ENCODE results near the gene QTRT2. TPM values are rescaled to one million over a fixed set of nuclear protein-coding genes. Genes with fewer than 3 reads are reported as not detected.

QTRT2 gene
- total RNA-seq, 1 donor from 2014 or later, result 22.5 TPM

DNA sequence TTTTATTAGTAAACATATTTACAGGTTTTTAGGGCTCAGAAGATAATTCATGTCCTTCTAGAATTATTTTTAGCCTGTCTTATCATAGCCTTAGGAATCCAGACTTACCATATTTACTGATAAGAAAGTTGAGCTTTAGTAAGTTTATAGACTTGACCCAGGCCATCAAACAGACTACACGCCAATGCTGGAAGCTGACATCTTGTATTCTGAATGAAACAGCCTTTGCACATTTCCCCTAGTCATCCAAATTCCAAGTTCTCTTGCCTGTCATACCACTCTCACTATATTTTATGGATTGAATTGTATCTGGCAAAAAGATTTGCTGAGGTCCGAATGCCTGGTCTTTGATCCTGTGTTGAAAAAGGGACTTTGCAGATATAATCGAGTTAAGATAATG lies 63.7 kb downstream of the QTRT2 start:
- intact Hi-C loops (cut with DNase I), result no loop called here
- ATAC-seq, result no peak

DNA sequence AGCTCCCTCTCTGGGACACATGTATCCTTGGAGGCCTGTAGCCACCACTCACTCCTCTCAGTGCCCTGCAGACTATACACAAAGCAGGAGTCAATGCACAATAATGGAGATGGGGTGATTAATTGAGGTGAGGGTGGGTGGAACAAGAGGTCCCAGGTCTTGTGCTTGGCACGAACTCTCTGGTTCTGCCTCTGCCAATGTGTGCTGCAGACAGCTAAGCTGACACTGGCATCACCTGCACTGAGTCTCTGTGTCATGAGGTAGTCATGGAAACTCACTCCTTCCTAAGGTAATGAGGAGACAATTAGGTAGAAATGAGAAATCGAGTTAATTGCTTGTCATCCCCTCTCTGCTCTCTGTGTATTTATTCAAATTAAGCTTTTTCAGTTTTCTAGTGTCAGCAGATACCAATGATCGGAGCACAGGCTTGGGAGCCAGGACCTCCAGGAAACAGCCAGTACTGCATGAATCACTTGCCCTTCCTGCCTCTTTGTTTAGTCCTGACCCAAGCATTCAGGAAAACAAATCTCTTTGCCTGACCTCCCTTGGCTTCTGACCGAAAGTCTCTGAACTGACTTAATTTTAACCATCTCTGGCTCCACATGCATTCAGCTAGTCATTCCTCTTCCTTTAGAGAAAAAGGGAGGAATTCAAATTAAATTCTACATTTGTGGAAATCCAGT lies 65.6 kb downstream of the QTRT2 start:
- TF ChIP-seq, protein P1, sequence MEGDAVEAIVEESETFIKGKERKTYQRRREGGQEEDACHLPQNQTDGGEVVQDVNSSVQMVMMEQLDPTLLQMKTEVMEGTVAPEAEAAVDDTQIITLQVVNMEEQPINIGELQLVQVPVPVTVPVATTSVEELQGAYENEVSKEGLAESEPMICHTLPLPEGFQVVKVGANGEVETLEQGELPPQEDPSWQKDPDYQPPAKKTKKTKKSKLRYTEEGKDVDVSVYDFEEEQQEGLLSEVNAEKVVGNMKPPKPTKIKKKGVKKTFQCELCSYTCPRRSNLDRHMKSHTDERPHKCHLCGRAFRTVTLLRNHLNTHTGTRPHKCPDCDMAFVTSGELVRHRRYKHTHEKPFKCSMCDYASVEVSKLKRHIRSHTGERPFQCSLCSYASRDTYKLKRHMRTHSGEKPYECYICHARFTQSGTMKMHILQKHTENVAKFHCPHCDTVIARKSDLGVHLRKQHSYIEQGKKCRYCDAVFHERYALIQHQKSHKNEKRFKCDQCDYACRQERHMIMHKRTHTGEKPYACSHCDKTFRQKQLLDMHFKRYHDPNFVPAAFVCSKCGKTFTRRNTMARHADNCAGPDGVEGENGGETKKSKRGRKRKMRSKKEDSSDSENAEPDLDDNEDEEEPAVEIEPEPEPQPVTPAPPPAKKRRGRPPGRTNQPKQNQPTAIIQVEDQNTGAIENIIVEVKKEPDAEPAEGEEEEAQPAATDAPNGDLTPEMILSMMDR (IDR thresholded peaks at IDR 0.05), result no peak
- DNase-seq, result no peak
- Histone ChIP-seq H3K4me1 (peaks cover 12% of the 10 kb centered on the region), H3K4me3 (no peak overlapping the region), H3K36me3 (no peaks in the 10 kb centered on the region), H3K27ac (peak overlapping the region; percentile 56), H3K27me3 (no peaks in the 10 kb centered on the region), H3K9me3 (no peaks in the 10 kb centered on the region)
- intact Hi-C loops (cut with DNase I), result no loop called here
- ATAC-seq, result peak; percentile 64

More for the DNA sequence above, 63.7 kb downstream of the QTRT2 start:
- no peak for DNase-seq
- H3K4me3 ChIP-seq, result no peak overlapping the region
- no peaks in the 10 kb centered on the region for H3K36me3 ChIP-seq
- H3K27me3 ChIP-seq, result no peaks in the 10 kb centered on the region
- no peak overlapping the region for H3K27ac ChIP-seq
- H3K4me1 ChIP-seq, result peaks cover 12% of the 10 kb centered on the region
- TF ChIP-seq, protein P1 (IDR thresholded peaks at IDR 0.05), result no peak
- no peaks in the 10 kb centered on the region for H3K9me3 ChIP-seq

DNA sequence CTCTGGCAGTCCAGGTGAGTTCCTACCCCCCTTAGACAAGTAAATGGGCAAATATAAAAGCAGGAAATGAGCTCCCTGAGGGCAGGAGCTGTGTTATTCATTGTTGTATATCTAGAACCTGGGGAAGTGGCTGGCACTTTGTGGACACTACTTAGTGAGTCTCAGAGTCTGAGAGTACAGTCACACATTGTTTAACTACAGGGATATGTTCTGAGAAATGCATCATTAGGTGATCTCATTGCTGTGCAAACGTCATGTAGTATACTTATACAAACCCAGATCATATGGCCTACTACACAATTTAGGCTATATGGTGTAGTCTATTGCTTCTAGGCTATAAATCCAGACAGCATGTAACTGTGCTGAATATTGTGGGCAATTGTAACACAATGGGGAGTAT lies 69.9 kb downstream of the QTRT2 start:
- no peaks in the 10 kb centered on the region for H3K36me3 ChIP-seq
- H3K4me3 ChIP-seq, result no peak overlapping the region
- no peak for DNase-seq
- TF ChIP-seq, protein P1 (IDR thresholded peaks at IDR 0.05), result no peak
- H3K9me3 ChIP-seq, result no peaks in the 10 kb centered on the region
- no peak for ATAC-seq
- H3K4me1 ChIP-seq, result peaks cover 12% of the 10 kb centered on the region
- no peak overlapping the region for H3K27ac ChIP-seq
- H3K27me3 ChIP-seq, result no peaks in the 10 kb centered on the region
- intact Hi-C loops (cut with DNase I), result no loop called here

DNA sequence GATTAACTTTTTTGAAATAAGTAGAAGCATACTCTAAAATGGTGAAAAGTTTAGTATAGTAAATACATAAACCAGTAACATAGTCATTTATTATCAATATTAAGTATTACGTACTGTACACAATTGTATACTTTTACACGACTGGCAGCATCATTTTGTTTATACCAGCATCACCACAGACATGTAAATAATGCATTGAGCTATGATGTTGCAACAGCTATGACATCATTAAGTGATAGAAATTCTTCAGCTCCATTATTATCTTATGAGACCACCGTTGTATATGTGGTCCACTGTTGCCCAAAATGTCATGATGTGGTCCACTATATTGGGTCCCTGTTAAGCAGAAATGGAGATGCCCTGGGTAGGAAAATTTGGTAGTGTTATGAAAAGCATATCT lies 71.0 kb downstream of the QTRT2 start:
- no peaks in the 10 kb centered on the region for H3K36me3 ChIP-seq
- DNase-seq (no peak), ATAC-seq (no peak)
- no peaks in the 10 kb centered on the region for H3K27me3 ChIP-seq
- no peak overlapping the region for H3K4me3 ChIP-seq
- H3K4me1 ChIP-seq, result peaks cover 6% of the 10 kb centered on the region
- intact Hi-C loops (cut with DNase I), result no loop called here
- no peak overlapping the region for H3K27ac ChIP-seq
- TF ChIP-seq, protein P1 (IDR thresholded peaks at IDR 0.05), result no peak
- H3K9me3 ChIP-seq, result no peaks in the 10 kb centered on the region

DNA sequence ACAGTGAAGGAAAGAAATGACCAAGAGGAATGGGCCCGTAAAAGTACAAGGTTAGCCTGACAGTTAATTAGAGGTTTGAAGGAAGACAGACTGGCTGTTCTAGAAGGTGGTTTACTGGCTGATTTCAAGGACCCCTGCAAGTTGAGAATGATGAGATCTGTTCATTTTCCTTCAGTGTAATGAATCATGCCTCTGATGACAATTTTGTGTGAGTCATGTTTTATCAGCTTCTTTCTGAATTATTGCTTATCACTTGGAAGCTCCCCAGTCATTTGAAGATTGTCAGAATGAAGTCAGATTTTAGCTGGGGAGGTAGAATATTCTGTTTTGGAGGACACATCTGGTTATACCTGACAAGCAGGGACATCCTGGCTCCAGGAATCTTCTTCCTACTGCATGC lies 71.7 kb downstream of the QTRT2 start:
- intact Hi-C loops (cut with DNase I), result no loop called here
- no peak for ATAC-seq

More for the DNA sequence above, 71.7 kb downstream of the QTRT2 start:
- DNase-seq, result no peak
- Histone ChIP-seq H3K27ac (no peak overlapping the region), H3K4me1 (peaks cover under 1% of the 10 kb centered on the region), H3K4me3 (no peak overlapping the region), H3K36me3 (no peaks in the 10 kb centered on the region), H3K27me3 (no peaks in the 10 kb centered on the region), H3K9me3 (no peaks in the 10 kb centered on the region)
- TF ChIP-seq, protein P1 (IDR thresholded peaks at IDR 0.05), result no peak

All from upper lobe of right lung (tissue), 1 donor.